Astrocyte (in vitro differentiated cells and primary cell): ENCODE results near the gene APC2.

Source experiments
- EZH2 ChIP-seq: IDR thresholded peaks from 2 replicates; pipeline ENCODE4 v1.6.1; 2012; ENCODE audit warnings: mild to moderate bottlenecking, low read length, inconsistent platforms; ENCODE audit not compliant: insufficient read depth
- TF ChIP-seq, protein P1 (sequence below): IDR thresholded peaks from 2 replicates; pipeline ENCODE4 v1.5.1; 2011; ENCODE audit warnings: low read depth, mild to moderate bottlenecking, inconsistent platforms, low read length, moderate library complexity; ENCODE audit not compliant: insufficient read depth

- TF ChIP-seq, protein P1, sequence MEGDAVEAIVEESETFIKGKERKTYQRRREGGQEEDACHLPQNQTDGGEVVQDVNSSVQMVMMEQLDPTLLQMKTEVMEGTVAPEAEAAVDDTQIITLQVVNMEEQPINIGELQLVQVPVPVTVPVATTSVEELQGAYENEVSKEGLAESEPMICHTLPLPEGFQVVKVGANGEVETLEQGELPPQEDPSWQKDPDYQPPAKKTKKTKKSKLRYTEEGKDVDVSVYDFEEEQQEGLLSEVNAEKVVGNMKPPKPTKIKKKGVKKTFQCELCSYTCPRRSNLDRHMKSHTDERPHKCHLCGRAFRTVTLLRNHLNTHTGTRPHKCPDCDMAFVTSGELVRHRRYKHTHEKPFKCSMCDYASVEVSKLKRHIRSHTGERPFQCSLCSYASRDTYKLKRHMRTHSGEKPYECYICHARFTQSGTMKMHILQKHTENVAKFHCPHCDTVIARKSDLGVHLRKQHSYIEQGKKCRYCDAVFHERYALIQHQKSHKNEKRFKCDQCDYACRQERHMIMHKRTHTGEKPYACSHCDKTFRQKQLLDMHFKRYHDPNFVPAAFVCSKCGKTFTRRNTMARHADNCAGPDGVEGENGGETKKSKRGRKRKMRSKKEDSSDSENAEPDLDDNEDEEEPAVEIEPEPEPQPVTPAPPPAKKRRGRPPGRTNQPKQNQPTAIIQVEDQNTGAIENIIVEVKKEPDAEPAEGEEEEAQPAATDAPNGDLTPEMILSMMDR: no peak
- no peak for TF ChIP-seq EZH2
Observed at GRCh38 chr19:1483131-1483978, 33.4 kb downstream of the APC2 start.
